ENCODE data around the gene NFE2L2.
"Not testable (repeated sequence)": the region's sequence is repeated elsewhere in the genome, so short reads cannot be mapped to it uniquely, and the experiment has no call there.

The NFE2L2 gene

DNA sequence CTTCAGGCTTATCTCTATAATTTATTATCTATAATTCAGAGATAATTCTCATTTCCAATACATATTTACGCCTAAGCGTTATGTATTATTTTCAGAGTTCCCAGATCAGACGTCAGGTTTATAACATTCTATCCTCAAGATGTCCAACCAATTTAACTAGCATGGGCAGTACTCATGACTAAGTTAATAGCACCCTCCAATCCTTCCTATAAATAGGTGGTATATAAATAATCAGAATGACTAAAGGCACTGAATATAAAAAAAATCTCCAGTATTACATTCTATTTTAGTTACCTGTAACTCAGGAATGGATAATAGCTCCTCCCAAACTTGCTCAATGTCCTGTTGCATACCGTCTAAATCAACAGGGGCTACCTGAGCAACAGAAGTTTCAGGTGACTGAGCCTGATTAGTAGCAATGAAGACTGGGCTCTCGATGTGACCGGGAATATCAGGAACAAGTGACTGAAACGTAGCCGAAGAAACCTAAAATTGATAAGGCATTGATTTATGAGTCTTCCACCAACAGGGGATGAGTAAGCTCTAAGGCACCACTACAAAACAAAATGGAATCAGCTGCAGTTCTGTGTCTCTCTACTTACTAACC is 32.3 kb downstream of the NFE2L2 start:
- DNase-seq: no peak

GRCh38 chr2:177231270-177231669 is 33.3 kb downstream of the NFE2L2 start:
- DNase-seq: no peak

- DNase-seq: no peak
These were observed 34.9 kb downstream of the NFE2L2 start for GRCh38 chr2:177229442-177230242.

- no peak for DNase-seq
These were observed 38.6 kb downstream of the NFE2L2 start for GRCh38 chr2:177225965-177226360.

GRCh38 chr2:177223436-177223835 is 41.1 kb downstream of the NFE2L2 start:
- DNase-seq: not testable (repeated sequence)

- no peak for DNase-seq
These were observed 42.6 kb downstream of the NFE2L2 start for GRCh38 chr2:177221970-177222369.

DNA sequence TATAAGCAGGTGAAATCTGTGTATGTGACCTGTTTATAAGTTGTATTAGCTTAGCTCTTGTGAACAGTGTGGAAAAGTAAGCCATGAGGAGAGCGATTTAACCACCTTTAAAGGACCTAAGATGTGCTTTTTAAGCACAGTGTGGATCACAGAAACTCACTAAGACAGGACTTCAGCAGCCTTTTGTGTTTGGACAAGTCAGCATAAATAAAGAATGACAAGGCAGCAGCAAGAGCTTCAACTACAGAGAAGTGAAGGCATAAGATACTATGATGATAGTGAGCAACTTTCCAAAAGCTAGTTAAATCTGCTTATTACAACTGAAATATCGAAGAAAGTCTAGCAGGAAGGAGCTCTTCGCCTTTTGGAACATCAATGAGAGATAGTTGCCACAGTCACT is 43.0 kb downstream of the NFE2L2 start:
- no peak for DNase-seq

- DNase-seq: not testable (repeated sequence)
These were observed 44.7 kb downstream of the NFE2L2 start for GRCh38 chr2:177219787-177220186.

DNA sequence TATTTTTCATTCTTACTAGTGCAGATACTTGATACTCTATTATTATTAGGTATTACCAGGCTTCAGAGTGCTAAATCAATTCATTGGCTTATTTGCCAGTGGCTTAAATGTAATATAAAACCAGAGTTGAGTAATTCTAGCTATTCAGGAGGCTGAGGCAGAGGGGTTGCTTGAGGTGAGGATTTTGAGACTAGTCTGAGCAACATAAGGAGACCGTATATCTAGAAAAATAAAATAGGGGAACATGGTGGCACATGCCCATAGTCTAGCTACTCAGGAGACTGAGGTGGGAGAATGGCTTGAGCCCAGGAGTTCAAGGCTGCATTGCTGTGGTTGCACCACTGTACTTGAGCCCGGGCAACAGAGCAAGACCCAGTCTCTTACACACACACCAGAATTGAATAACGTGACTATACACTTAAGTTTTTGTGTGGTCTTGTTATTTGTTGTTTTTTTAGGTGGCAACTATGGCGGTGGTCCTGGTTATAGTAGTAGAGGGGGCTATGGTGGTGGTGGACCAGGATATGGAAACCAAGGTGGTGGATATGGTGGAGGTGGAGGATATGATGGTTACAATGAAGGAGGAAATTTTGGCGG is 47.2 kb downstream of the NFE2L2 start:
- no peak for DNase-seq

- no peak for DNase-seq
These were observed 51.4 kb downstream of the NFE2L2 start for GRCh38 chr2:177212891-177213856.

DNA sequence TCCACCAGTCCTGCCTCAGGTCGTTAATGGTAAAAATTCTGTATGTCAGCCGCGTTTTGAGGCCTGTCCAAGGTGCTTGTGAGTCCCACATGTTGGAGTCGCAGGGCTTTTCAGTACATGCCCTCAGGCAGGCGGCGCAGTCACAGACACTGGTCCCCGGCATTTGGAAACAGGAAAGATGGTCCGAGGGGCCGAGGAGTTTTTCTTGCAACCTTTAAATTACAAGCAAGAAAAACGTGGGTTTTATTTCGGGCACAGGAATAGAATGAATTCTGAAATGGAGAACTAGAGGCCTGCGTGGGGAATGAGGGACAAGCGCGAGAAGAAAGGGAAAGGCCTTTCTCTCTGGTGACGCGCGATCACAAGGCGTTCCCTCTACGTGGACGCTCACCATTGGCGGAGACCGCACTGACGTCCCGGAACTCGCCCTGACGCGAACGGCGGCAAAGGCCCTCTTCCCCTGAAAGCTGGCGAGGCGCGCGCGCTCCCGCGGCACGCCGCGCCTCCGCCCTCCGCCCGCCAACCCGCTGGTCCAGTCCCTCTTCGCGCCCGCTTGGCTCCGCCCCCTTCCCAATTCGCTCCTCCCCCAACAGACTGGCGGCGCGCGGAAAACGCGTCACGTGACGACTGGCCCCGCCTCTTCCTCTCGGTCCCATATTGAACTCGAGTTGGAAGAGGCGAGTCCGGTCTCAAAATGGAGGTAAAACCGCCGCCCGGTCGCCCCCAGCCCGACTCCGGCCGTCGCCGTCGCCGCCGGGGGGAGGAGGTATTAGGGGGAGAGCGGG is 52.2 kb downstream of the NFE2L2 start, which contains the start of gene HNRNPA3:
TSS of gene HNRNPA3 (plus strand) at position 689 of the 785 bp plus-strand sequence. CDS start at position 695, 6 bp downstream.
- peak; percentile 96 for DNase-seq

GRCh38 chr2:177211576-177212105 is 52.9 kb downstream of the NFE2L2 start:
- no peak for DNase-seq

DNA sequence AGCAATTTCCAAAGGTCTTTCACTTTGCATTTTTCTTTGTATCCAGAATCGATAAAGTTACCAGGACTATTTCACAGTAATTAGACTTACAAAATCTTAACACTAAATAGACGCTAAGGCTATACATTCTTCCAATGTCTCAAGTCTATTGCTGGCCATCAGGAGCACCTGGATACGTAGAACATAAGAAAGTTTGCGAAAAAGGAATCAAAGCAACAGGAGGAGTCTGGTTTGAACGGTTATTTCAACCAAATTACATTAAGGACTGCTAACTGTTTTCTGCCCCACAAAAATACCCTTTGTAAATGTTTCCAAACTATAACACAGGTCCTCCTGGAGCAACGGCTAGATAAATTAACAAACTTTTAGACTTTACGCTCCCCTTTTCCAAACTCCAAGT is 53.4 kb downstream of the NFE2L2 start:
- no peak for DNase-seq

- DNase-seq: no peak
These were observed 57.4 kb downstream of the NFE2L2 start for GRCh38 chr2:177207101-177207500.

DNA sequence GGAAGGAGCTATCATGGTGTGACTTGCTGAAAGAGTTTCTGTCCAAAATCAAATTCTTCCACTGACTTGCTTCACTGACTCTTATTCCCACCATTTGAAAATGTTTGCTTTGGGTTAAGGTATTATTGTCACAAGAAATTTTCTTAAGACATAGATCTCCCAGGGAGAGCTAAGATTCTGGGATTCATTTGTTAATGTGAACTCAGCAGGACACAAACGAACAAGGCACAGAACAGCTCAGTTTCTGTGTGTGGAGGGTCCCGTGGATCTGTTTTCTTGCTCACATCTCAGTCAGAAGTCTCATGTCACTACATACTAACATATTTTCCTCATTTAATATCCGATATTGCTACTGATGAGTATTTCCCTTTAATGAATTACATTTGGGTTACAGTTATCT is 60.1 kb downstream of the NFE2L2 start:
- no peak for DNase-seq

- DNase-seq: no peak
These were observed 62.6 kb downstream of the NFE2L2 start for GRCh38 chr2:177201919-177202346.

- not testable (repeated sequence) for DNase-seq
These were observed 64.1 kb downstream of the NFE2L2 start for GRCh38 chr2:177200419-177200818.

GRCh38 chr2:177195194-177195593 is 69.3 kb downstream of the NFE2L2 start:
- no peak for DNase-seq

DNA sequence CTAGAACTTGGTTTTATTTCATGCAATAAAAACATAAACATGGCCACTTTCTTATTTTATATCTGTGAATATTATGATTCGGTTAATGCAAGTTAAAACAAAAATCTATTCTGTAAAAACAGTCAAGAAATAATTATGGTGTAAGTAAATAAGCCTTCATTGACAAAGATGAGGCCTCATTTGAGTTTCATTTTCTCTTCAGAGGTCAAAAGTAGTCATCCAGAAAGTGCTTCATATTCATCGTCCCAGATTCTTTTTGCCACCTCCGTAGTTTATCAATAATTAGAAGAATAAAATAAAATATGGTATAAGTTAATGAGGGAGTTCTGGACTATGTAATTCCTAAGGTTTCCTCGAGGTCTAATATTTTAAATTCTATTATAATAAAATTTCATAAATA is 71.3 kb downstream of the NFE2L2 start:
- no peak for DNase-seq

GRCh38 chr2:177192788-177193187 is 71.7 kb downstream of the NFE2L2 start:
- no peak for DNase-seq

- no peak for DNase-seq
These were observed 73.6 kb downstream of the NFE2L2 start for GRCh38 chr2:177190941-177191340.
